ENCODE measurements around the gene SCGB1D2.

DNA sequence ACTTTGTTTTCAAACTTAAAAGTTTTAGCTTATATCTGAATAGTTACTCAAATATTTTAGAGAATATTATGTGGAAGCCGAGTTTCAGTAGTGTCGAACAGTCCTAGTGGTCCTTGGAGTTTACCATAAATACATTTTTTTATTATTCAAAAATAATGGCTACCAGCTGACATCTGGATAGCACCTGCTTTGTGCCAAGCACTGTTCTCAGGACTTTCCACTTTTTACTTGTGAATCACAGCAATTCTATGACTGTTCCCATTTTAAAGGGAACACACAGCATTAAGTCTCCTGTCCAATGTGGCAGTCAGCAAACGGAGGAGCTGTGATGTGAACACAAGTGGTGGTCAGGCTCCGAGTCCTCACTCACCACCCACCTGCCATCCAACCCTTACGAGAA, 37.6 kb upstream of the SCGB1D2 start:
- TF ChIP-seq DPF2 (IDR thresholded peaks at IDR 0.05) (no peak), FOS (IDR thresholded peaks at IDR 0.05; ENCODE audit: borderline replicate concordance, extremely low read depth, insufficient read length) (no peak), ESRRA (IDR thresholded peaks at IDR 0.05; ENCODE audit: low read length) (no peak), CTCF (IDR thresholded peaks at IDR 0.05 in 2 of 3, conservative IDR thresholded peaks at IDR 0.05 in 1 of 3; ENCODE audit: control insufficient read depth in 2 of 3, extremely low read depth in 1 of 3, insufficient read depth in 1 of 3, low read depth in 3 of 3, low read length in 3 of 3) (no peak), ATF7 (IDR thresholded peaks at IDR 0.05; ENCODE audit: low read depth) (no peak), MEF2A (IDR thresholded peaks at IDR 0.05; ENCODE audit: insufficient read depth, low read depth, low read length) (no peak), RB1 (IDR thresholded peaks at IDR 0.05; ENCODE audit: borderline replicate concordance) (no peak), REST (IDR thresholded peaks at IDR 0.05; ENCODE audit: low read depth, low read length) (no peak), POLR2A (IDR thresholded peaks at IDR 0.05; ENCODE audit: low read depth, low read length) (no peak), RAD21 (IDR thresholded peaks at IDR 0.05; ENCODE audit: insufficient read depth, low read depth, low read length) (no peak), CREM (IDR thresholded peaks at IDR 0.05; ENCODE audit: low read depth) (no peak), POLR2AphosphoS5 (IDR thresholded peaks at IDR 0.05; ENCODE audit: low read length) (no peak)
- TF ChIP-seq, protein P1, sequence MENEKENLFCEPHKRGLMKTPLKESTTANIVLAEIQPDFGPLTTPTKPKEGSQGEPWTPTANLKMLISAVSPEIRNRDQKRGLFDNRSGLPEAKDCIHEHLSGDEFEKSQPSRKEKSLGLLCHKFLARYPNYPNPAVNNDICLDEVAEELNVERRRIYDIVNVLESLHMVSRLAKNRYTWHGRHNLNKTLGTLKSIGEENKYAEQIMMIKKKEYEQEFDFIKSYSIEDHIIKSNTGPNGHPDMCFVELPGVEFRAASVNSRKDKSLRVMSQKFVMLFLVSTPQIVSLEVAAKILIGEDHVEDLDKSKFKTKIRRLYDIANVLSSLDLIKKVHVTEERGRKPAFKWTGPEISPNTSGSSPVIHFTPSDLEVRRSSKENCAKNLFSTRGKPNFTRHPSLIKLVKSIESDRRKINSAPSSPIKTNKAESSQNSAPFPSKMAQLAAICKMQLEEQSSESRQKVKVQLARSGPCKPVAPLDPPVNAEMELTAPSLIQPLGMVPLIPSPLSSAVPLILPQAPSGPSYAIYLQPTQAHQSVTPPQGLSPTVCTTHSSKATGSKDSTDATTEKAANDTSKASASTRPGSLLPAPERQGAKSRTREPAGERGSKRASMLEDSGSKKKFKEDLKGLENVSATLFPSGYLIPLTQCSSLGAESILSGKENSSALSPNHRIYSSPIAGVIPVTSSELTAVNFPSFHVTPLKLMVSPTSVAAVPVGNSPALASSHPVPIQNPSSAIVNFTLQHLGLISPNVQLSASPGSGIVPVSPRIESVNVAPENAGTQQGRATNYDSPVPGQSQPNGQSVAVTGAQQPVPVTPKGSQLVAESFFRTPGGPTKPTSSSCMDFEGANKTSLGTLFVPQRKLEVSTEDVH (IDR thresholded peaks at IDR 0.05; ENCODE audit: low read depth, partially characterized antibody), result no peak
- TF ChIP-seq, protein P2, sequence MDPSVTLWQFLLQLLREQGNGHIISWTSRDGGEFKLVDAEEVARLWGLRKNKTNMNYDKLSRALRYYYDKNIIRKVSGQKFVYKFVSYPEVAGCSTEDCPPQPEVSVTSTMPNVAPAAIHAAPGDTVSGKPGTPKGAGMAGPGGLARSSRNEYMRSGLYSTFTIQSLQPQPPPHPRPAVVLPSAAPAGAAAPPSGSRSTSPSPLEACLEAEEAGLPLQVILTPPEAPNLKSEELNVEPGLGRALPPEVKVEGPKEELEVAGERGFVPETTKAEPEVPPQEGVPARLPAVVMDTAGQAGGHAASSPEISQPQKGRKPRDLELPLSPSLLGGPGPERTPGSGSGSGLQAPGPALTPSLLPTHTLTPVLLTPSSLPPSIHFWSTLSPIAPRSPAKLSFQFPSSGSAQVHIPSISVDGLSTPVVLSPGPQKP (IDR thresholded peaks at IDR 0.05; ENCODE audit: low read depth, low read length), result no peak
